Measurements from ENCODE around the gene KIF3B. TPM values are rescaled to one million over a fixed set of nuclear protein-coding genes. Genes with fewer than 3 reads are reported as not detected.

KIF3B gene
- total and polyA plus RNA-seq, 2 of the 13 experiments (the other 11 are each of a cell fraction or from before 2014, with no cell fraction given), result 23.6 to 28.8 TPM

- 70% methylated on average over 6 of the region's 6 CpGs for WGBS (ENCODE audit: low lambda C conversion rate)
- ATAC-seq (no peak), FAIRE-seq (no peak), DNase-seq (ENCODE audit: low spot score) (no peak)
- intact Hi-C loops (cut with micrococcal nuclease; ENCODE audit: unreplicated experiment), result no loop called here
- H3K4me2 ChIP-seq (ENCODE audit: low read depth, low read length), result peak overlapping the region; percentile 19; the same call in 1 of the 2 replicates
- no TSS peak for BruUV-seq (replicated peaks)
- in situ Hi-C loops (cut with HindIII; ENCODE audit: extremely low pct_ligation_motif_present, low pct_unique_long_range_greater_than_20kb), result no loop called here
- no peaks in the 10 kb centered on the region for H4K20me1 ChIP-seq (ENCODE audit: insufficient read depth, low read length)
- H2AFZ ChIP-seq (ENCODE audit: low read length), result no peak overlapping the region
- ChIA-PET POLR2A (interaction anchor here (1.1 kb wide), 1 partner anchor 10 kb away, joined by 3 read pairs; no protein-coding TSS in a partner anchor), CTCF (ENCODE audit: low intra/inter-chr PET ratio, low total read pairs) (no interaction called here)
- H3K4me3 ChIP-seq (replicated peaks in 1 of 3; ENCODE audit: insufficient read depth in 1 of 3, low read depth in 2 of 3, low read length in 3 of 3), result no peak overlapping the region
- peak overlapping the region; percentile 6 for H3K27ac ChIP-seq (ENCODE audit: extremely low read length, insufficient read depth, low read length)
- H3K9me3 ChIP-seq (ENCODE audit: low read length), result no peaks in the 10 kb centered on the region
- no peaks in the 10 kb centered on the region for H3K27me3 ChIP-seq (ENCODE audit: control insufficient read depth in 1 of 2, insufficient read depth in 2 of 2, low read length in 2 of 2)
- H3K4me1 ChIP-seq (ENCODE audit: insufficient read depth, low read length), result peaks cover 70% of the 10 kb centered on the region
- H3K79me2 ChIP-seq (ENCODE audit: insufficient read depth, low read length), result peaks cover 29% of the 10 kb centered on the region
- TF ChIP-seq, protein P1, sequence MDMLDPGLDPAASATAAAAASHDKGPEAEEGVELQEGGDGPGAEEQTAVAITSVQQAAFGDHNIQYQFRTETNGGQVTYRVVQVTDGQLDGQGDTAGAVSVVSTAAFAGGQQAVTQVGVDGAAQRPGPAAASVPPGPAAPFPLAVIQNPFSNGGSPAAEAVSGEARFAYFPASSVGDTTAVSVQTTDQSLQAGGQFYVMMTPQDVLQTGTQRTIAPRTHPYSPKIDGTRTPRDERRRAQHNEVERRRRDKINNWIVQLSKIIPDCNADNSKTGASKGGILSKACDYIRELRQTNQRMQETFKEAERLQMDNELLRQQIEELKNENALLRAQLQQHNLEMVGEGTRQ (IDR thresholded peaks at IDR 0.05; ENCODE audit: low read depth, low read length), result no peak
- TF ChIP-seq, protein P1 (CRISPR knock-in tag; IDR thresholded peaks at IDR 0.05; ENCODE audit: borderline replicate concordance), result 0 out of 2 replicates have a peak, but pooled peaks have one; percentile 4
- TF ChIP-seq CEBPG (CRISPR knock-in tag; IDR thresholded peaks at IDR 0.05) (peak; percentile 38; the same call in 1 of the 2 replicates), GLI4 (CRISPR knock-in tag; IDR thresholded peaks at IDR 0.05; ENCODE audit: borderline replicate concordance) (no peak), ZNF563 (CRISPR knock-in tag; IDR thresholded peaks at IDR 0.05) (0 out of 2 replicates have a peak, but pooled peaks have one; percentile 21), RBFOX2 (IDR thresholded peaks at IDR 0.05; ENCODE audit: low read depth, low read length) (no peak)
- no peaks in the 10 kb centered on the region for H3K36me3 ChIP-seq (replicated peaks in 1 of 2; ENCODE audit: control insufficient read depth in 1 of 2, insufficient read depth in 2 of 2, low read length in 2 of 2)
- H3K9ac ChIP-seq (ENCODE audit: insufficient read depth, low read depth, low read length), result no peak overlapping the region
Observed at GRCh38 chr20:32296412-32296811, 19.0 kb downstream of the KIF3B start.
